Right atrium auricular region (tissue), 2 donors: ENCODE results near the gene PCDHGA10. TPM values are rescaled to one million over a fixed set of nuclear protein-coding genes. Genes with fewer than 3 reads are reported as not detected.

Experiments used
- DNase-seq: peaks from one replicate; pipeline ENCODE4 v3.0.0-alpha.2; 2019; ENCODE audit warnings: low spot score
- H3K27ac ChIP-seq, 2 donors: fragments of 200-600 bp; sonication (generic); 1 replicate in 1 of 2; 2 replicates in 1 of 2; pipeline ENCODE4 v1.5.1; 2016 to 2019
- H3K27me3 ChIP-seq, 2 donors: fragments of 200-600 bp; sonication (generic); one replicate each; pipeline versions ENCODE4 v1.5.1 to v1.6.0; 2017 to 2019
- H3K36me3 ChIP-seq: fragments of 200-600 bp; sonication (generic); one replicate; pipeline ENCODE4 v1.5.1; 2016
- H3K4me1 ChIP-seq, 2 donors: fragments of 200-600 bp; sonication (generic); one replicate each; pipeline versions ENCODE4 v1.5.1 to v1.6.0; 2017 to 2019
- H3K4me3 ChIP-seq, 2 donors: fragments of 200-600 bp; sonication (generic); 1 replicate in 1 of 2; 2 replicates in 1 of 2; pipeline ENCODE4 v1.5.1; 2017 to 2019; ENCODE audit warnings: mild to moderate bottlenecking in 1 of 2, moderate library complexity in 1 of 2
- H3K9me3 ChIP-seq, 2 donors: fragments of 200-600 bp; sonication (generic); one replicate each; pipeline ENCODE4 v1.5.1; 2019
- total RNA-seq, 2 donors: library from RNA; depleted of rRNA; stranded (reverse); fragments of >200 nt; gene quantifications; one replicate each; pipeline ENCODE4 v1.1.0, GENCODE V29; 2016
- TF ChIP-seq, protein P1 (sequence below), 2 donors: fragments of 200-600 bp; sonication (generic); IDR thresholded peaks; one replicate each; pipeline ENCODE4 v1.5.1; 2019; ENCODE audit warnings: antibody characterized with exemption in 2 of 2

The PCDHGA10 gene
- total RNA-seq, 2 donors from 2014 or later, result 3.1 to 4.8 TPM

- Histone ChIP-seq H3K4me1 (peaks cover 0 to 13% of the 10 kb centered on the region in 2 donors), H3K9me3 (peaks cover 38 to 87% of the 10 kb centered on the region in 2 donors), H3K27me3 (no peaks in the 10 kb centered on the region), H3K27ac (no peak within 1 kb of the TSS), H3K36me3 (no peaks in the 10 kb centered on the region), H3K4me3 (peak within 1 kb of the TSS; percentile 27 to 41)
- DNase-seq, result no peak
- TF ChIP-seq, protein P1, sequence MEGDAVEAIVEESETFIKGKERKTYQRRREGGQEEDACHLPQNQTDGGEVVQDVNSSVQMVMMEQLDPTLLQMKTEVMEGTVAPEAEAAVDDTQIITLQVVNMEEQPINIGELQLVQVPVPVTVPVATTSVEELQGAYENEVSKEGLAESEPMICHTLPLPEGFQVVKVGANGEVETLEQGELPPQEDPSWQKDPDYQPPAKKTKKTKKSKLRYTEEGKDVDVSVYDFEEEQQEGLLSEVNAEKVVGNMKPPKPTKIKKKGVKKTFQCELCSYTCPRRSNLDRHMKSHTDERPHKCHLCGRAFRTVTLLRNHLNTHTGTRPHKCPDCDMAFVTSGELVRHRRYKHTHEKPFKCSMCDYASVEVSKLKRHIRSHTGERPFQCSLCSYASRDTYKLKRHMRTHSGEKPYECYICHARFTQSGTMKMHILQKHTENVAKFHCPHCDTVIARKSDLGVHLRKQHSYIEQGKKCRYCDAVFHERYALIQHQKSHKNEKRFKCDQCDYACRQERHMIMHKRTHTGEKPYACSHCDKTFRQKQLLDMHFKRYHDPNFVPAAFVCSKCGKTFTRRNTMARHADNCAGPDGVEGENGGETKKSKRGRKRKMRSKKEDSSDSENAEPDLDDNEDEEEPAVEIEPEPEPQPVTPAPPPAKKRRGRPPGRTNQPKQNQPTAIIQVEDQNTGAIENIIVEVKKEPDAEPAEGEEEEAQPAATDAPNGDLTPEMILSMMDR (IDR thresholded peaks at IDR 0.05), result peak; percentile 42 to 70
Measured at GRCh38 chr5:141420855-141421488, 8.2 kb downstream of the PCDHGA10 start, which contains the start of gene PCDHGA11. TSS of gene PCDHGA11 (plus strand) at chr5:141421051. CDS start at chr5:141421228, 177 bp downstream.

GRCh38 chr5:141421489-141421855 lies 8.7 kb downstream of the PCDHGA10 start:
- Histone ChIP-seq H3K27ac (no peak overlapping the region), H3K27me3 (no peaks in the 10 kb centered on the region), H3K9me3 (peaks cover 38 to 88% of the 10 kb centered on the region in 2 donors), H3K4me3 (peak overlapping the region; percentile 27 to 41), H3K36me3 (no peaks in the 10 kb centered on the region), H3K4me1 (peaks cover 0 to 13% of the 10 kb centered on the region in 2 donors)
- DNase-seq, result no peak
- TF ChIP-seq, protein P1 (IDR thresholded peaks at IDR 0.05), result no peak

DNA sequence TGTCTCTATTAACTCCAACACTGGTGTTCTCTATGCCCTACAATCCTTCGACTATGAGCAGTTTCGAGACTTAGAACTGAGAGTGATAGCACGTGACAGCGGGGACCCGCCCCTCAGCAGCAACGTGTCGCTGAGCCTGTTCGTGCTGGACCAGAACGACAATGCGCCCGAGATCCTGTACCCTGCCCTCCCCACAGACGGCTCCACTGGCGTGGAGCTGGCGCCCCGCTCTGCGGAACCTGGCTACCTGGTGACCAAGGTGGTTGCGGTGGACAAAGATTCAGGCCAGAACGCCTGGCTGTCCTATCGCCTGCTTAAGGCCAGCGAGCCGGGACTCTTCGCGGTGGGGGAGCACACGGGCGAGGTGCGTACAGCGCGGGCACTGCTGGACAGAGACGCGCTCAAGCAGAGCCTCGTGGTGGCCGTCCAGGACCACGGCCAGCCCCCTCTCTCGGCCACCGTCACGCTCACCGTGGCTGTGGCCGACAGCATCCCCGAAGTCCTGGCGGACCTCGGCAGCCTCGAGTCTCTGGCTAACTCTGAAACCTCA lies 10.0 kb downstream of the PCDHGA10 start:
- Histone ChIP-seq H3K4me3 (no peak overlapping the region), H3K4me1 (peaks cover 0 to 13% of the 10 kb centered on the region in 2 donors)

GRCh38 chr5:141427783-141428426 lies 15.1 kb downstream of the PCDHGA10 start:
- Histone ChIP-seq H3K4me1 (peaks cover 0 to 18% of the 10 kb centered on the region in 2 donors), H3K27me3 (no peaks in the 10 kb centered on the region), H3K27ac (no peak overlapping the region), H3K9me3 (peaks cover 12 to 93% of the 10 kb centered on the region in 2 donors), H3K36me3 (peaks cover 7% of the 10 kb centered on the region), H3K4me3 (no peak overlapping the region)
- no peak for DNase-seq
- TF ChIP-seq, protein P1 (IDR thresholded peaks at IDR 0.05), result no peak

More for the DNA sequence above, 10.0 kb downstream of the PCDHGA10 start:
- Histone ChIP-seq H3K27me3 (no peaks in the 10 kb centered on the region), H3K36me3 (peaks cover 6% of the 10 kb centered on the region), H3K27ac (no peak overlapping the region), H3K9me3 (peaks cover 40 to 100% of the 10 kb centered on the region in 2 donors)
- DNase-seq, result no peak
- TF ChIP-seq, protein P1 (IDR thresholded peaks at IDR 0.05), result no peak

- TF ChIP-seq, protein P1 (IDR thresholded peaks at IDR 0.05), result peak in 1 of 2 donors; percentile 74
- H3K27me3 ChIP-seq, result no peaks in the 10 kb centered on the region
- peaks cover 6 to 90% of the 10 kb centered on the region in 2 donors for H3K9me3 ChIP-seq
- peaks cover 0 to 18% of the 10 kb centered on the region in 2 donors for H3K4me1 ChIP-seq
- DNase-seq, result peak; percentile 73
- peaks cover 7% of the 10 kb centered on the region for H3K36me3 ChIP-seq
- H3K27ac ChIP-seq, result peak within 1 kb of the TSS; percentile 4 to 23
- peak within 1 kb of the TSS; percentile 9 to 43 for H3K4me3 ChIP-seq
Measured at GRCh38 chr5:141430332-141431113, 17.7 kb downstream of the PCDHGA10 start, which contains the start of gene PCDHGA12. TSS of gene PCDHGA12 (plus strand) at chr5:141430507. CDS start at chr5:141430760, 253 bp downstream.
